Transverse colon (tissue), 3 donors: ENCODE measurements around the gene TNXB.

Source experiments
- CTCF ChIP-seq, 5 experiments: fragments of 200-600 bp in 3 of 5; fragments of 450-650 bp in 2 of 5; sonication (generic) in 3 of 5; IDR thresholded peaks; 1 replicate in 2 of 5; 2 replicates in 3 of 5; pipeline ENCODE4 v1.5.1; 2016 to 2017; ENCODE audit warnings: antibody characterized with exemption in 5 of 5, inconsistent platforms in 3 of 5, mild to moderate bottlenecking in 2 of 5, moderate library complexity in 1 of 5
- POLR2A ChIP-seq: fragments of 450-650 bp; IDR thresholded peaks from one replicate; pipeline ENCODE4 v1.6.1; 2016; ENCODE audit warnings: antibody characterized with exemption, mild to moderate bottlenecking, moderate library complexity

GRCh38 chr6:32112431-32112980 is 3.4 kb upstream of the TNXB start:
- no peak for TF ChIP-seq CTCF (IDR thresholded peaks at IDR 0.05)
- TF ChIP-seq POLR2A = no peak
